T-helper 1 cell treated with Interleukin-12 subunit alpha and Interleukin-12 subunit beta and Interleukin-4 antibody, amounts not matched to agents 30 μg/mL and 1 μg/mL, for 36 hours (primary cell): ENCODE data around the gene MAD1L1.

Experiments used
- H3K27ac Mint-ChIP-seq: one replicate; pipeline ENCODE4 v1.8.0; 2021; ENCODE audit warnings: mild to moderate bottlenecking, mixed read lengths
- H3K27me3 Mint-ChIP-seq: one replicate; pipeline ENCODE4 v1.8.0; 2021; ENCODE audit warnings: low read depth, mixed read lengths
- H3K36me3 Mint-ChIP-seq: one replicate; pipeline ENCODE4 v1.8.0; 2021; ENCODE audit warnings: low read depth, mixed read lengths
- H3K4me1 Mint-ChIP-seq: one replicate; pipeline ENCODE4 v1.8.0; 2021; ENCODE audit warnings: low read depth, mixed read lengths
- H3K4me3 Mint-ChIP-seq: one replicate; pipeline ENCODE4 v1.8.0; 2021; ENCODE audit warnings: mild to moderate bottlenecking, moderate library complexity, mixed read lengths
- H3K9me3 Mint-ChIP-seq: one replicate; pipeline ENCODE4 v1.8.0; 2021; ENCODE audit warnings: mixed read lengths

Gene MAD1L1

GRCh38 chr7:2152646-2153045, 80.1 kb downstream of the MAD1L1 start:
- Mint-ChIP-seq H3K27ac (no peak overlapping the region), H3K4me1 (no peaks in the 10 kb centered on the region), H3K4me3 (no peak overlapping the region), H3K9me3 (no peaks in the 10 kb centered on the region), H3K27me3 (no peaks in the 10 kb centered on the region), H3K36me3 (no peaks in the 10 kb centered on the region)

GRCh38 chr7:2151801-2152612, 80.7 kb downstream of the MAD1L1 start:
- Mint-ChIP-seq H3K9me3 (no peaks in the 10 kb centered on the region), H3K36me3 (no peaks in the 10 kb centered on the region), H3K27me3 (no peaks in the 10 kb centered on the region), H3K4me1 (no peaks in the 10 kb centered on the region), H3K4me3 (no peak overlapping the region), H3K27ac (no peak overlapping the region)

GRCh38 chr7:2151237-2151636, 81.5 kb downstream of the MAD1L1 start:
- H3K9me3 Mint-ChIP-seq: no peaks in the 10 kb centered on the region
- H3K27ac Mint-ChIP-seq: no peak overlapping the region
- no peaks in the 10 kb centered on the region for H3K27me3 Mint-ChIP-seq
- no peaks in the 10 kb centered on the region for H3K36me3 Mint-ChIP-seq
- no peaks in the 10 kb centered on the region for H3K4me1 Mint-ChIP-seq
- no peak overlapping the region for H3K4me3 Mint-ChIP-seq

DNA sequence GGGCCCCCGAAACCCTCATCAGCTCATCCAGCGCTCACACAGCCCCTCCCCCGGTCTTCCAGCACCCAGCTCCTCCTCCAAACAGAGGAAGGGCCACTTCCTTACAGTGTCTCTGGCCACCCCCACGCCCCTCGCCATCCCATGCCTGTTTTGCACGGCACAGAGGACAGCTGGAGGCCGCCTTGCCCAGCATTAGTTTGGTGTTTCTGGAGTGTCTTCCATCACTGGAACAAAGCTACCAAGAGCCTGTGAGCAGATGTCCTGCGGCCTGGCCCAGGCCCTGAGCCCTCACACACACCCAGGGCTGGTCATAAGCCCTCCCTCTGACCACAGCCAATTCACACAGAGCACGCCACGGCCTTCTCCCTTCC, 82.3 kb downstream of the MAD1L1 start:
- no peaks in the 10 kb centered on the region for H3K27me3 Mint-ChIP-seq
- H3K9me3 Mint-ChIP-seq: no peaks in the 10 kb centered on the region
- no peaks in the 10 kb centered on the region for H3K36me3 Mint-ChIP-seq
- H3K4me1 Mint-ChIP-seq: no peaks in the 10 kb centered on the region
- H3K27ac Mint-ChIP-seq: no peak overlapping the region
- H3K4me3 Mint-ChIP-seq: no peak overlapping the region

DNA sequence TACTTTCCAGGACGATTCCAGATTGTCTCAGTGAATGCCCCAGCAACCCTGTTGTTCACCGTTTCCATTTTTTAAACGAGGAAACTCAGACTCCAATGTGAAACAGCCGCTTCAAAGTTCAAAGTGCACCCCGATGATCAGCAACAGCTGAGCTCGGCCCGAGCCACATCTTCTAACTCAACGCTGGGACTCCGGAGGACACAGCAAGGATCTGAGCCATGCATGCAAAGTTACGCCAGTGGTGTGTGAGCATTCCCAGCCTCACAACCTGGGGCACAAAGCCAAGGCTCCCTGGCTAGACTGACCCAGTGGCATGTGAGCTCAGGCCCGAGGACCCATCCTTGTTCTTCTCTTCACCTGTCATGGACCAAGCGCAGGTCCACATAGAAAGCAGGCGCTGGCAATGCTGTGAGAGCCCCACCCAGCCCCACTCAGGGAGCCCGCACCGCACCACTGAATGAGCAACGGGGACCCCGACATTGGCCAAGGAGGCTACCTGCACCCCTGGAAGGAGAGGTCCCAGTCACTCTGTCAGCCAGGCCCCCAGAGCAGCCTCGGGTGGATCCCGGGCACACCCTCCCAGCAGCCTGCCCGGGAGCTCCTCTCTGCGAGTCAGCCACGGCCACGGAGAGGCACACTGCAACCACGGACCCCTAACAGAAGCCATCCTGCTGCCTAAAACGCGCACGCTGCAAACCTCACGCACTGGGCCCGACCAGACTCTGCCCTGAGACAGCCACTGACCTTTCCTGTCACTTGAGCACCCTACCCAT, 82.9 kb downstream of the MAD1L1 start:
- H3K27ac Mint-ChIP-seq: no peak overlapping the region
- H3K4me1 Mint-ChIP-seq: no peaks in the 10 kb centered on the region
- no peaks in the 10 kb centered on the region for H3K36me3 Mint-ChIP-seq
- H3K4me3 Mint-ChIP-seq: no peak overlapping the region
- H3K27me3 Mint-ChIP-seq: no peaks in the 10 kb centered on the region
- H3K9me3 Mint-ChIP-seq: no peaks in the 10 kb centered on the region

DNA sequence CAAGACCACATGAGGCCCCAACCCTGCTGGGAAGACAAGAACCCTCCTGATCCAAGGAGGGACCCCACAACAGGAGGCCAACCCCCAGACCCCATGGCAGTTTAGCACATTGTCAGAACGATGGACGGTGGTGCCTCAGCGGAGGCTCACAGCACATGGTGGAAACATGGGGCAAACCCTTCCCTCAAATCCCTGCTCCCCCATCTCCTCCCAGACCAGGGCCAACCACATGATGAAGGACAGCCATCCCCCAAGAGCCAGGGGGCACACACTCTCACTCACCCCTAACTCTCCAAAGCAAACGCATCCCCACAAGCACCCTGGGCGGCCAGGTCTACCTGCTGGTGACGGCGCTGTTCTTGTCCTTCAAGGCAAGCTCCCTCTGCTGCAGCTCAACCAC, 83.9 kb downstream of the MAD1L1 start:
- H3K27me3 Mint-ChIP-seq: no peaks in the 10 kb centered on the region
- no peaks in the 10 kb centered on the region for H3K4me1 Mint-ChIP-seq
- no peaks in the 10 kb centered on the region for H3K36me3 Mint-ChIP-seq
- no peak overlapping the region for H3K4me3 Mint-ChIP-seq
- no peak overlapping the region for H3K27ac Mint-ChIP-seq
- no peaks in the 10 kb centered on the region for H3K9me3 Mint-ChIP-seq

GRCh38 chr7:2148189-2148588, 84.6 kb downstream of the MAD1L1 start:
- Mint-ChIP-seq H3K27me3 (no peaks in the 10 kb centered on the region), H3K27ac (no peak overlapping the region), H3K4me3 (no peak overlapping the region), H3K4me1 (no peaks in the 10 kb centered on the region), H3K36me3 (peaks cover 3% of the 10 kb centered on the region), H3K9me3 (no peaks in the 10 kb centered on the region)

- Mint-ChIP-seq H3K27me3 (no peaks in the 10 kb centered on the region), H3K9me3 (no peaks in the 10 kb centered on the region), H3K4me3 (no peak overlapping the region), H3K4me1 (no peaks in the 10 kb centered on the region), H3K27ac (no peak overlapping the region), H3K36me3 (peaks cover 4% of the 10 kb centered on the region)
These were observed 85.9 kb downstream of the MAD1L1 start for GRCh38 chr7:2146676-2147472.

DNA sequence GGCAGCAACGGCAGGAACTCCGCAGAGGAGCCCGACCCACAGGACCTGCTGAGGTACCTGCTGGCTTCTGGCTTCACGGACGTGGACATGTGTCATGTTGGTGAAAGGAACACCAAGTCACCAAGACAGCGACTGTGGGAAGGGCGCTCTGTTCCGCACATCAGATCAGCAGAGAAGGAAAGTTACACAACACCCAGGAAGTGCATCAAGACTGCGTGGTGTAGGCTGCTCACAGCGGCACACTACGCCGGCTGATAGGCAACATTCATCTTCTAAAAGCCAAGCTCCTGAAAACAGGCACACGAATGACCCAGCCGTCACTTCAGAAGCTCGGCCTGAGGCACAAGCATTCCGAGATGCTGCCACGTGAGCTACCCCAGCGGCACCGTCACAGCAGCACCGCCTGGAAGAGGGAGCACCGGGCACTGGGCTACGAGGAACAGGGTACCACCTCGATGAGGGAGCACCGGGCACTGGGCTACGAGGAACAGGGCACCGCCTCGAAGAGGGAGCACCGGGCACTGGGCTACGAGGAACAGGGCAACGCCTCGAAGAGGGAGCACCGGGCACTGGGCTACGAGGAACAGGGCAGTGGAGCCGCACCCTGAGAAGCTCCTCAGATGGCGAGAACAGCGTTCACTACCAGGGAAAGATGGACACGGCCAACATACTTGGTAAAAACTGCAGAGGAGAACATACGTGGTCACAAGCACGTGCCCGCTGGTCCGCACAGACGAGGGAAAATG, 86.7 kb downstream of the MAD1L1 start:
- H3K9me3 Mint-ChIP-seq: no peaks in the 10 kb centered on the region
- no peak overlapping the region for H3K4me3 Mint-ChIP-seq
- peaks cover 4% of the 10 kb centered on the region for H3K36me3 Mint-ChIP-seq
- no peak overlapping the region for H3K27ac Mint-ChIP-seq
- H3K27me3 Mint-ChIP-seq: no peaks in the 10 kb centered on the region
- no peaks in the 10 kb centered on the region for H3K4me1 Mint-ChIP-seq

DNA sequence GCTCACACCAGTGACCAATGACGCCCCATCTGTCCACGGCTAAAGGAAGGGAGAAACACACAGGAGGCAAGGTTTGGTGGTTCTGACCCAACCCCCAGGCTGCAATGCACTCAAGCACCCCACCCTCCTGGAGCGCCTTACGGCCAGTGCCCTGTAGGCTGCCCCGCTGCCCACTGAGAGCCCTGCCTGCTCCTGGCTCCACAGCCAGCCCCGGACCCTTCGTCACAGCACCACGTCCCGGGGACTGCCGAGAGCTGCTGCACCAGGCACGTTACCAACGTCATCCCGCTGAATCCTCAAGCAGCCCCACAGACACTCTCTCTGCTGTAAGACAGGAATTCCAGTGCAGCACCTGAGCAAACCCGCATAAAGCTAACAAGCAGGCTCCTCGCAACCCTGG, 87.8 kb downstream of the MAD1L1 start:
- no peak overlapping the region for H3K27ac Mint-ChIP-seq
- peaks cover 4% of the 10 kb centered on the region for H3K36me3 Mint-ChIP-seq
- H3K9me3 Mint-ChIP-seq: no peaks in the 10 kb centered on the region

GRCh38 chr7:2143981-2144595, 88.7 kb downstream of the MAD1L1 start:
- H3K27me3 Mint-ChIP-seq: no peaks in the 10 kb centered on the region
- peaks cover 4% of the 10 kb centered on the region for H3K36me3 Mint-ChIP-seq
- H3K27ac Mint-ChIP-seq: no peak overlapping the region
- H3K4me1 Mint-ChIP-seq: no peaks in the 10 kb centered on the region
- no peak overlapping the region for H3K4me3 Mint-ChIP-seq
- no peaks in the 10 kb centered on the region for H3K9me3 Mint-ChIP-seq

More for the DNA sequence above, 87.8 kb downstream of the MAD1L1 start:
- Mint-ChIP-seq H3K4me3 (no peak overlapping the region), H3K27me3 (no peaks in the 10 kb centered on the region), H3K4me1 (no peaks in the 10 kb centered on the region)

GRCh38 chr7:2143450-2143849, 89.3 kb downstream of the MAD1L1 start:
- no peak overlapping the region for H3K27ac Mint-ChIP-seq
- no peaks in the 10 kb centered on the region for H3K27me3 Mint-ChIP-seq
- no peak overlapping the region for H3K4me3 Mint-ChIP-seq
- H3K4me1 Mint-ChIP-seq: peaks cover 1% of the 10 kb centered on the region
- H3K36me3 Mint-ChIP-seq: peaks cover 4% of the 10 kb centered on the region
- H3K9me3 Mint-ChIP-seq: no peaks in the 10 kb centered on the region

GRCh38 chr7:2142386-2142785, 90.4 kb downstream of the MAD1L1 start:
- Mint-ChIP-seq H3K4me1 (peaks cover 6% of the 10 kb centered on the region), H3K27ac (no peak overlapping the region), H3K36me3 (peaks cover 4% of the 10 kb centered on the region), H3K4me3 (no peak overlapping the region), H3K27me3 (no peaks in the 10 kb centered on the region), H3K9me3 (no peaks in the 10 kb centered on the region)

DNA sequence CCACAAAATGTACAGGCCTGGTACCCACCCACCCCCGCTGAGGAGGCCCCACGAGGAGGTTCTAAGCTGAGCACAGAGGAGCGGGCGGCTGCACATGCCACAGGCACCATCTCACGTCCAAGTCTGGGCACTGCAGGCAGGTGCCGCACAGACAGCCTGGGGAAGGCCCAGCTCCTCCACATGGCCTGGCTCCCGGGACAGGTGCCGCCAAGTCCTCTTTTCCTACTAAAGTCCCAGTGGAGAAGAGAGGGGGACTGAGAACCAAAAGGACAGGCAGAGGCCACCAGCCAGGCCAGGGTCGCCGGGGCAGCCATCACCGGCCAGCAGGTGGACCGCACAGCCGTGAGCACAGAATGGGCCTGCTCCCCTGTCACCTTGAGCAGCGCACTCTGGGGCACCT, 91.1 kb downstream of the MAD1L1 start:
- H3K36me3 Mint-ChIP-seq: peaks cover 4% of the 10 kb centered on the region
- no peak overlapping the region for H3K4me3 Mint-ChIP-seq
- no peaks in the 10 kb centered on the region for H3K27me3 Mint-ChIP-seq
- H3K4me1 Mint-ChIP-seq: peaks cover 6% of the 10 kb centered on the region
- no peak overlapping the region for H3K27ac Mint-ChIP-seq
- H3K9me3 Mint-ChIP-seq: no peaks in the 10 kb centered on the region
